BLaER1 treated with 17β-estradiol and CSF1 and Interleukin-3, amounts not matched to agents 10 nM and 100 nM (cell line): Measurements from ENCODE around the gene LRFN5.

Experiments
- H3K27ac ChIP-seq, 11 experiments: shearing (Covaris generic); formaldehyde crosslinking; 2 replicates each; pipeline ENCODE4 v1.8.1; 2022
- H3K27me3 ChIP-seq, 11 experiments: shearing (Covaris generic); formaldehyde crosslinking; 2 replicates each; pipeline ENCODE4 v1.8.1; 2022
- H3K36me3 ChIP-seq, 11 experiments: shearing (Covaris generic); formaldehyde crosslinking; 2 replicates each; pipeline ENCODE4 v1.8.1; 2022
- H3K4me1 ChIP-seq, 10 experiments: shearing (Covaris generic); formaldehyde crosslinking; 2 replicates each; pipeline ENCODE4 v1.8.1; 2022
- H3K4me2 ChIP-seq, 11 experiments: shearing (Covaris generic); formaldehyde crosslinking; 2 replicates each; pipeline ENCODE4 v1.8.1; 2022
- H3K4me3 ChIP-seq, 10 experiments: shearing (Covaris generic); formaldehyde crosslinking; 2 replicates each; pipeline ENCODE4 v1.8.1; 2022
- H3K9ac ChIP-seq, 11 experiments: shearing (Covaris generic); formaldehyde crosslinking; 2 replicates each; pipeline ENCODE4 v1.8.1; 2022
- H3K9me3 ChIP-seq, 11 experiments: shearing (Covaris generic); formaldehyde crosslinking; replicated peaks in 1 of 11; 2 replicates each; pipeline ENCODE4 v1.8.1; 2022
- H4K20me1 ChIP-seq, 11 experiments: shearing (Covaris generic); formaldehyde crosslinking; 2 replicates each; pipeline ENCODE4 v1.8.1; 2022
- Cebpa-rat ChIP-seq, 11 experiments: shearing (Covaris generic); IDR thresholded peaks; 2 replicates each; pipeline ENCODE4 v1.8.1; 2022

LRFN5 gene

GRCh38 chr14:41806366-41806975 lies 199.8 kb downstream of the LRFN5 start:
- Histone ChIP-seq H3K27me3 (no peaks in the 10 kb centered on the region), H3K9ac (no peak overlapping the region)

GRCh38 chr14:41810362-41810761 lies 203.7 kb downstream of the LRFN5 start:
- Histone ChIP-seq H3K4me3 (no peak overlapping the region), H3K4me2 (no peak overlapping the region), H3K4me1 (peaks cover 0 to 12% (median 0%) of the 10 kb centered on the region in 10 experiments; a peak in 3 of 20 replicates), H3K36me3 (no peaks in the 10 kb centered on the region), H3K27me3 (no peaks in the 10 kb centered on the region), H4K20me1 (no peaks in the 10 kb centered on the region), H3K27ac (no peak overlapping the region), H3K9ac (no peak overlapping the region), H3K9me3 (peaks cover 0 to 4% (median 0%) of the 10 kb centered on the region in 11 experiments; a peak in 1 of 22 replicates)
- no peak for TF ChIP-seq Cebpa-rat (IDR thresholded peaks at IDR 0.05)

More at GRCh38 chr14:41806366-41806975, 199.8 kb downstream of the LRFN5 start:
- Histone ChIP-seq H3K4me2 (peak overlapping the region in 2 of 11 experiments; percentile 19 to 34; a peak in 1 of 22 replicates), H4K20me1 (no peaks in the 10 kb centered on the region), H3K36me3 (no peaks in the 10 kb centered on the region), H3K9me3 (peaks cover 0 to 4% (median 0%) of the 10 kb centered on the region in 11 experiments; a peak in 2 of 22 replicates), H3K4me3 (no peak overlapping the region), H3K27ac (no peak overlapping the region), H3K4me1 (peaks cover 0 to 12% (median 0%) of the 10 kb centered on the region in 10 experiments; a peak in 3 of 20 replicates)
- no peak for TF ChIP-seq Cebpa-rat (IDR thresholded peaks at IDR 0.05)

DNA sequence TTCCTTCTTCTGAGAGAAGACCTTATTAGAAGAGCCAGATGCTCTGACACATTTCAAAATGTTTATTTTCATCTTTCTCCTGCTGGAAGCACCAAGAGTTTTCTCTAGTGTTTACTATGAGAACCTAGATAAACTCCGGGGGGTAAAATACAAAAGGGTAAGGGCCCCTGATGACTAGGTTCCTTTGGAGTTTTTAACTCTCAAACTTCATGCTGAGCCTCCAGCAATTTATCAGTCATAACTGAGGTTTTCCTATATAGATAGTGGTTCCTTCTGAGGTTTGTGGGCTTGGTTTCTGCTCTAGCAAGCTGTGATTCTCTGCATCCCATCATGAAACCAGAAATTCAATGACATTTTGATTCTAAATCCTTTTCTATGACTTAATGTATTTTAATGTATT lies 210.9 kb downstream of the LRFN5 start:
- Histone ChIP-seq H3K9ac (no peak overlapping the region), H3K36me3 (no peaks in the 10 kb centered on the region), H3K27me3 (no peaks in the 10 kb centered on the region), H3K9me3 (no peaks in the 10 kb centered on the region), H4K20me1 (no peaks in the 10 kb centered on the region), H3K4me1 (no peaks in the 10 kb centered on the region), H3K4me2 (no peak overlapping the region), H3K4me3 (no peak overlapping the region), H3K27ac (no peak overlapping the region)
- no peak for TF ChIP-seq Cebpa-rat (IDR thresholded peaks at IDR 0.05)

DNA sequence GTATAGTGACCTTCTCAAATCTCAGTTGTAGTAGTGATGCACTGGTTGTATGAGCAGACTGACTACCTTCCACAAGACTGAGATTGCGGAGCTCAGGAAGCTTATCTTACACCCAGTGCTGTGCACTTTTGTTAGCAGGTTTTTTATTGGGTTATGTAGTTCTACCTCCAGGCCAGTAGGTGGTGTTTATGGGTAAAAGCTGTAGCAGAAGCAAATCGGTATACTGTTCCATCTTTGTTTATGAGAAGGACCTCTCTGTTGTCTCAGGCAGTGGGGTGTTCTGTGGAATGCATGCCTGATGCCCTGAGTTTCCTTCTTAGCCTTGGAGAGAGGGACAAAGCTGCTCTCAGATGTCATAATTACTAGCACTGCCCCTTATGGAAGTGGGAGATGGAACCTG lies 217.8 kb downstream of the LRFN5 start:
- Histone ChIP-seq H3K4me1 (no peaks in the 10 kb centered on the region), H3K4me2 (no peak overlapping the region), H3K27me3 (no peaks in the 10 kb centered on the region), H3K36me3 (no peaks in the 10 kb centered on the region), H4K20me1 (no peaks in the 10 kb centered on the region), H3K9me3 (peaks cover 0 to 16% (median 12%) of the 10 kb centered on the region in 11 experiments; a peak in 16 of 22 replicates), H3K27ac (no peak overlapping the region), H3K9ac (no peak overlapping the region), H3K4me3 (no peak overlapping the region)
- no peak for TF ChIP-seq Cebpa-rat (IDR thresholded peaks at IDR 0.05)

DNA sequence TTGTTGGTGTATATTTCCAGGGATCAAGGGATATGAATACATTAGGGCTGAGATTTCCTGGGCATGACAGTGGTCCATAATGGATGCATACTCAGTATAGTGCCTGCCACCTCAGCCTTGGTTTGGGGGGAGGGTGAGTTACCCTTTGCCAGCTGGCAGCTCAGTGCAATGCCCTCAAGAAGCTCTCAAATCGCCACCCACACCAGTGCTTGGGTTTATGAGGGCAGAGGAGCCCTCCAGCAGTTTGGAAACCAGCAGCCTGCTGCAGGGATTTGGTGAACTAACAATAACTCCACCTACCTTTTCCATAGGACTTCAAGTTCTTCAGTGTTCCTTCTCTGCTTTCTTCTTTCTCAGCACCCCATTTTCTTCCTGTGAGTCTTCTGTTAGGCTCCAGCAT lies 218.9 kb downstream of the LRFN5 start:
- H3K4me2 ChIP-seq, result no peak overlapping the region
- no peaks in the 10 kb centered on the region for H3K27me3 ChIP-seq
- H3K4me3 ChIP-seq, result no peak overlapping the region
- no peaks in the 10 kb centered on the region for H3K36me3 ChIP-seq
- H3K9me3 ChIP-seq, result peaks cover 0 to 16% (median 12%) of the 10 kb centered on the region in 11 experiments; a peak in 16 of 22 replicates
- H3K4me1 ChIP-seq, result no peaks in the 10 kb centered on the region
- H3K27ac ChIP-seq, result no peak overlapping the region
- no peaks in the 10 kb centered on the region for H4K20me1 ChIP-seq
- TF ChIP-seq Cebpa-rat (IDR thresholded peaks at IDR 0.05), result no peak
- H3K9ac ChIP-seq, result no peak overlapping the region

DNA sequence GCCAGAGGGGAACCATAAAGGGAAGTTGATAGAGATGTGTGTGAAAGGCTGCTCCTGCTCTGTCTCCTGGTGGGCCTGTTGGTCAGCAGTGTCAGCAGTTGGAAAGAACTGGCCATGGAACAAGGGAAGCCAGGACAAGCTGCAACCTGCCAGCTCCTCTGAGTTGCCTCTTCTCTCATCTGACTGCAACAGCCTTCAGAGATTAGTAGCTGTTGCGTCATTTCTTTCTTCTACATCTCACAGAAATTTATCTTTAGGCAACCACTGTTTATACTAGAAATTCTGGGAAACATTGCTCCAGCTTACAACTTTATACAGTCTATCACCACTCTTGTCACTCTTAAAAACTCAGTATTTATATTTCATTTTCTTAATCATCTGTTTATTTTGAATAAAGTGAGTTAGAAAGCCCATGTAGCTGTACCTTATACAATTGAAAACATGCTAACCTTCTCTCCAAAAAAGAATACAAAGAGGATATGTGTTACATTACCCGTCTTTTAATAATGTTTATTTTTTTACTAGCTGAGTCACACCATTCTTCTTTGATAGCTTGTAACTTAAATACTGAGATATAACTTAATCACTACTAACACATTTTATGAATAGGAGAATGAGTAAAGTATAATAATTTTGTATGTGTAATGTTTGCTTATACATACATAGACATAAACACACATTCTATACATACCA lies 224.2 kb downstream of the LRFN5 start:
- H3K4me1 ChIP-seq, result no peaks in the 10 kb centered on the region
- H3K36me3 ChIP-seq, result no peaks in the 10 kb centered on the region
- TF ChIP-seq Cebpa-rat (IDR thresholded peaks at IDR 0.05), result 0 out of 22 replicates have a peak, but pooled peaks of 1 of the 11 experiments have one; percentile 34
- H3K9ac ChIP-seq, result no peak overlapping the region
- no peaks in the 10 kb centered on the region for H4K20me1 ChIP-seq
- H3K27ac ChIP-seq, result no peak overlapping the region
- H3K4me3 ChIP-seq, result no peak overlapping the region
- no peaks in the 10 kb centered on the region for H3K27me3 ChIP-seq
- no peak overlapping the region for H3K4me2 ChIP-seq
- H3K9me3 ChIP-seq, result no peaks in the 10 kb centered on the region

GRCh38 chr14:41839661-41840060 lies 233.0 kb downstream of the LRFN5 start:
- Histone ChIP-seq H3K4me3 (no peak overlapping the region), H3K9ac (no peak overlapping the region), H3K36me3 (no peaks in the 10 kb centered on the region), H4K20me1 (no peaks in the 10 kb centered on the region), H3K4me2 (no peak overlapping the region), H3K9me3 (no peaks in the 10 kb centered on the region), H3K27me3 (no peaks in the 10 kb centered on the region), H3K4me1 (no peaks in the 10 kb centered on the region), H3K27ac (no peak overlapping the region)
- TF ChIP-seq Cebpa-rat (IDR thresholded peaks at IDR 0.05), result no peak

- Histone ChIP-seq H3K36me3 (no peaks in the 10 kb centered on the region), H3K4me2 (no peak overlapping the region), H4K20me1 (no peaks in the 10 kb centered on the region), H3K4me3 (no peak overlapping the region), H3K9me3 (no peaks in the 10 kb centered on the region), H3K27ac (no peak overlapping the region), H3K9ac (no peak overlapping the region), H3K27me3 (no peaks in the 10 kb centered on the region), H3K4me1 (no peaks in the 10 kb centered on the region)
- TF ChIP-seq Cebpa-rat (IDR thresholded peaks at IDR 0.05), result no peak
Measured at GRCh38 chr14:41859336-41859735, 252.7 kb downstream of the LRFN5 start.

GRCh38 chr14:41860586-41860985 lies 253.9 kb downstream of the LRFN5 start:
- no peak overlapping the region for H3K4me2 ChIP-seq
- H3K9me3 ChIP-seq, result no peaks in the 10 kb centered on the region
- no peak overlapping the region for H3K4me3 ChIP-seq
- TF ChIP-seq Cebpa-rat (IDR thresholded peaks at IDR 0.05), result no peak
- no peaks in the 10 kb centered on the region for H3K4me1 ChIP-seq
- H3K27ac ChIP-seq, result no peak overlapping the region
- no peak overlapping the region for H3K9ac ChIP-seq
- no peaks in the 10 kb centered on the region for H4K20me1 ChIP-seq
- H3K36me3 ChIP-seq, result no peaks in the 10 kb centered on the region
- H3K27me3 ChIP-seq, result no peaks in the 10 kb centered on the region

GRCh38 chr14:41865894-41866293 lies 259.2 kb downstream of the LRFN5 start:
- no peak overlapping the region for H3K27ac ChIP-seq
- no peak overlapping the region for H3K4me3 ChIP-seq
- no peaks in the 10 kb centered on the region for H4K20me1 ChIP-seq
- H3K36me3 ChIP-seq, result no peaks in the 10 kb centered on the region
- H3K4me2 ChIP-seq, result no peak overlapping the region
- peaks cover 0 to 11% (median 4%) of the 10 kb centered on the region in 11 experiments; a peak in 5 of 22 replicates for H3K9me3 ChIP-seq
- no peaks in the 10 kb centered on the region for H3K27me3 ChIP-seq
- H3K4me1 ChIP-seq, result no peaks in the 10 kb centered on the region
- no peak overlapping the region for H3K9ac ChIP-seq
- no peak for TF ChIP-seq Cebpa-rat (IDR thresholded peaks at IDR 0.05)
